ENCODE measurements around the gene C14orf180. TPM values are rescaled to one million over a fixed set of nuclear protein-coding genes. Genes with fewer than 3 reads are reported as not detected.

C14orf180 gene
- total RNA-seq, 1 experiment from 2014 or later = not detected

DNA sequence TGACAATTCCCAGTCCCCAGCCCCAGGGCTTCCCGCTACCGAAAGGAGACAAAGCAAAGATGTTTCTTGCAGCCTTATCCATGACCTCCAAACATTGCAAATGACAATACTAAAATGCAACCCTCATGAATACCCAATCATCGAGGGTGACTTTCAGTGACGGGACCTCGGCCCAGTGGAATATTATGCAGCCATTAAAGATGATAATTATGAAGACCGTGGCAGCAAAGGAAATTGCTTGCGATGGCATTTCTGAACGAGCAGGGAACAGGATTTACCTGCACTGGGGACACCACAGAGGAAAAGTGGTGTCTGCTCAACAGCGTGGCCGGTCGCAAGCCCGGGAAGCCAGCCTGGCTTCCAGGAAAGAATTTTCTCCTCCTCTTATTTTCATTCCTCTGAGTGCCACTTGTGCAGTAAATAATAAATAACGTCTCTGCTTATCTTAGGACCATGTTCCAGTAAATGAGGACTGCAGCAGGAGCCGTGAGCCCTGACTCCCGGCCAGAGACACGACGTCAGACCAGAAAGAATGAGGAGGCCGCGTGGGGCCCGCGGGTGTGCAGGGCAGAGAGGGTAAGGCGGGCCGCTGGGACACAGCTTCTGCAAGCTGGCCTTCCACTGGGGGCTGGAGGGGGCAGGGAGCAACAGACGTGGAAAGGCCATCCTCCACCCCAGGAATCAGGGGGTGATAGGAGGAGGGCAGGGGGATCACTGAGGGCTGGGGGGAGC is 6.6 kb downstream of the C14orf180 start:
- DNase-seq (ENCODE audit: low read depth, low spot score) = no peak
- in situ Hi-C loops (cut with HindIII; ENCODE audit: low pct_unique_long_range_greater_than_20kb, low sequenced_read_pairs) = no loop called here

DNA sequence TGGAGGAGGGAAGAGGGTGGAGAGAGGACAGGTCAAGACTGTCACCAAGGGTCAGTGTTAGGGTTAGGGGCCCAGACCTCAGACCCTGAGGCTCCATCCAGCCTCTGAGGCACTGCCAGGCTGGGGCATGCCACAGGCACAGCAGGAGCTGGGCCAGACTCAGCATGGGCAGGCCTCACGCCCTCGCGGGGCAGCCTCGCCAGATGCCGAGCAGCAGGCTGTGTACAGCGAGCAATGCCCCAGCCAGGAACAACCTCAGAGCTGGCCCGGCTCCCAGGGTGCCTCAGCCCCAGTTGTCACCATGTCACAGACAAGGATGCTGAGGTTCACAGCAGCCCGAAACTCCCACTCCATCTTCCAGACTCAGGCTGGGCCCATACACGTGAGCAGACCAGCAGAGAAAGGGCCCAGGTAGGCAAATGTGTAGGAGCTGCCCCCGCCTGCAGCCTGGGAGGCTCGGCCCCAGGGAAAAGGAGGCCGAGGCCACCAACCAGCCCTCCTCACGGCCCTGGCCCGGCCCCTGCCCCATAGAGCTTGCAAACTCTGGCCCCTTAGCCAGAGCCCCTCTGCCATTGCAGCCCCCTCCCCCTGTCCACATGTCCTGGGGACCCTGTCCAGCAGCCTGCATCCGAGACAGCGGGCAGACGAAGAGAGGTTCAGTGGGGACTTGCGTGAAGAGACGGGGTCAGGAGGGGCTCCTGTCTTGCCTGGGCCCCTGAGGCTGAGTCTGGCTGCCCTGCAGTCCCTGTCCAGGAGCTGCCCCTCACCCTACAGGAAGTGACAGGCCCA is 7.5 kb downstream of the C14orf180 start:
- DNase-seq (ENCODE audit: low read depth, low spot score) = no peak
- in situ Hi-C loops (cut with HindIII; ENCODE audit: low pct_unique_long_range_greater_than_20kb, low sequenced_read_pairs) = no loop called here

DNA sequence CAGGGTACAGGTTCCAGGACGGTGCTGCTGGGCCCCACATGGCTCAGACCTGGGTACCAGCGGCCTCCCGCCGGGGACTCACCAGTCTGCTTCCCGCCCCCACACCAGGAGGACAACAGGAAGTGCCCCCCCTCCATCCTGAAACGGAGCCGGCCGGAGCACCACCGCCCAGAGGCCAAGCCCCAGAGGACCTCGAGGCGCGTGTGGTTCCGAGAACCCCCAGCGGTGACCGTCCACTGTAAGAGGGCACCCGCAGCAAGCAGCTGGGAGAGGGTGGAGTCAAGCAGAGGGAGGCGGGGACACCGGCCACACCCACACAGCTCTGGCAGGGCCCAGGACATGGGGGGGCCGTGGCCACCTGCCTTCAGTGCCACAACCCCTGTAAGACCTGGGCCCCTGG is 8.1 kb downstream of the C14orf180 start:
- in situ Hi-C loops (cut with HindIII; ENCODE audit: low pct_unique_long_range_greater_than_20kb, low sequenced_read_pairs) = no loop called here
- DNase-seq (ENCODE audit: low read depth, low spot score) = no peak

DNA sequence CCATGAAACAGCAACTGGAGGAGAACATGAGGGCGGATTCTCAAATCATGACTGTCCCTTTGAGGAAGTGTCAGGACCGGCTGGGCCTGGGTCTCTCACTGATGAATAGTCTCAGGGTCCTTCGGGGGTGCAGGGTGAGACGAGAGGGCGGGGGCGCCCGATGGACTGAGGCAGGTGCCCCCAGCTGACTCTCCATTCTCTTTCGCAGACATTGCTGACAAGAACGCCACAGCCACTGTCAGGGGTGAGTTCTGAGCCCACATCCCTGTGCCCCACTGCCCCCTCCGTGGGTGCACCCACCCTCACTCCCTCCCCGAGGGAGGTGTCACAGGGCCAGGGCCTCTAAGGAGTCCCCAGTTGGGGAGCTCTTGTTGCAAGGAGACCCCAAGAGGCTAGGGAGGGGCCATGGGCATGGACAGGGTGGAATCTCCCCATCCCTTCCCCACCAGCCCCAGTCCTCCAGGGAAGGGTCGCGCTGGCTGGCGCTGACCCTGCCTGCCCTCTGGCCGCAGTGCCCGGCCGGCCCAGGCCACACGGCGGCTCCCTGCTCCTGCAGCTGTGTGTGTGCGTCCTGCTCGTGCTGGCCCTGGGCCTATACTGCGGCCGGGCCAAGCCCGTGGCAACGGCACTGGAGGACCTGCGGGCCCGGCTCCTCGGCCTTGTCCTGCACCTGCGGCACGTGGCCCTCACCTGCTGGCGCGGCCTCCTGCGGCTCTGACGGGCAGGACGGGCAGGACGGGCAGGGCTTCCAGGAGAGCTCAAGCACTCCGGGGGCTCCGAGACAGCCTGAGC is 8.7 kb downstream of the C14orf180 start:
- in situ Hi-C loops (cut with HindIII; ENCODE audit: low pct_unique_long_range_greater_than_20kb, low sequenced_read_pairs) = no loop called here
- DNase-seq (ENCODE audit: low read depth, low spot score) = no peak

DNA sequence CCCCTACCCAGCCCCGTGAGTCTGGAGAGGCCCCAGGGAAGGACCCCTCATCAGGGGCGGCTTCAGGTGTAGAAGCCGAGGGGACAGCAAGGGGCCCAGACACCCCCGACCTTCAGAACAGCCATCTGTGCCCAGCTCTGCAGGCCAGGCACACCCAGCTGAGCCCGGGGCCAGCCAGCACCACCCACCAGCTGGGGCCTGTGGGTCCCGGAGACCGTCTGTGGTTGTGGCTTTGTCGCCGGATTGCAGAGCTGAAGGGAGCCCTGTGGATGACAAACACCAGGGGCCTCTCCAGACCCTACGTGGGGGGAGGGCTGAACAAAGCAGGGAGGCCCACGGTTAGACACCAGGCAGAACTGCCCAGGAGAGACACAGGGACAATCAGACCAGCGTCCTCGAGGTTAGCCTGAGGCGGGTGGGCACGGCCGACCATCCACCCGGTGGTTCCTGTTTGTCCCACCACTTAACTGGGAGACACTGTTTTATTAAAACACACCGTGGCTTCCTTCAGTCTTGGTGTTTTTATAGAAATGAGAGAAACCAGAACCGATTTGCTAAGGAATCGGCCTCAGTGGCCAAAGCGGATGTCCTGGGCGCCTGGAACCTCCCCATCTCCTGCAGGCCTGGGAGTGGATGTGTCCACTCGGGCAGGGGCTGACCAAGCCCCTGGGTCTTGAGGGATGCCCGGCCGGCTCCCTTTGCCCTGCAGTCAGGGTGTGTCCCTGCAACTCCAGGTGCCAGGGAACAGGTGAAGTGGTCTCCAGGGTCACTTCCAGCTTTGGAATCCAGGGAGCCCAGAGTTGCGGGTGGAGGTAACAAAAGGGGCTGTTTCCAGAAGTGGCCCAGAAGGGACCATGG is 10.0 kb downstream of the C14orf180 start:
- in situ Hi-C loops (cut with HindIII; ENCODE audit: low pct_unique_long_range_greater_than_20kb, low sequenced_read_pairs) = no loop called here
- no peak for DNase-seq (ENCODE audit: low read depth, low spot score)

DNA sequence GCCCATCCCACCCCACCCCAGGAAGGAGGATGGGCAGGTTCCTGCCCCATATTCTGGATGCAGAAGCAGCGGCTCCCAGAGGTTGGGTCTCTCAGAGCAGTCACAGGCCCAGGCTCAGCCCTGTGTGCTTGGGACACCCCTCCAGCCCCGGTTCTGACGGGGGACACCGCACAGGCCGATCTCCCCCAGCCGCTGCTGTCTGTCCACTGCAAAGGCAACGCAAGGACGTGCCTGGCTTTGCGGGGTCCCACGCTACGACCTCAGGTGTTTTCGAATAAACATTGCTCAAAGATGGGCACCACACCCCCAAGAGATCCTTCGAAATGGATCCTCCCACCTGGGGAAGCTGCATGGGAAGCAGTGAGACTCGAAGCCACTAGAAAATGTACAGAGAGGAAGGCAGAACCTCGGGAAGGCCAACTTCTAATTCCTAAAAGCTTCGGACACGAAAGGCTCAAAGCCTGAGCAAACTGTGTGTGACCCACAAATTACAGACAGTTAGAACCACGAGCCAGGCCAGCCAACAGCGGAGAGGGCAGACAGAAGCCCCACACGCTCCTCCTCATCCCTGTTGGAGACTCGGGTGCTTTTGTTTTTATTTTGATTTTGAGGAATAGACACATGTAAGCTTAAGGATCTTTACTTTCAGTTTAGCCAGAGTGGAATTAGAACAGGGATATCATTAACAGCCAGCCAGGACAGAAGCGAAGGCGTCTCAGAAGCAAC is 10.8 kb downstream of the C14orf180 start:
- DNase-seq (ENCODE audit: low read depth, low spot score) = no peak
- in situ Hi-C loops (cut with HindIII; ENCODE audit: low pct_unique_long_range_greater_than_20kb, low sequenced_read_pairs) = no loop called here

DNA sequence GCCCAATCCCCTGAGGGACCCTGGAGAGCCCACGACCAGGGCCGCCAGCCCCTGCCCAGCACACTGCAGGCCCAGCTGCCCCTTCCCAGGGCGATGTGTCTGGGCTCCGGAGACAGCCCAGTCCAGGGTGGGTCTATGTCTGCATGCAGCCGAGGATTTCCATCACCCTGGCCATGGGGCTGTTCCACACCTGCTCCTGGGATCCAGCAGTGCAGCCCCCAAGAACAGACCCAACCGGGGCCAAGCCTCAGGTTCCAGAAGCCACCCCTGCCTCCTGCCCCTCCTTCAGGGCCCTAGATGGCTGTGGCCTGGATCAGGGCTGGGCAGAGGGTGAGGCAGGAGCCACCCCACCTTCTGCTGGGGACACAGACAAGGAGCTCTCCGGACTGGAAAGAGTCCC is 11.5 kb downstream of the C14orf180 start:
- DNase-seq (ENCODE audit: low read depth, low spot score) = no peak
- in situ Hi-C loops (cut with HindIII; ENCODE audit: low pct_unique_long_range_greater_than_20kb, low sequenced_read_pairs) = no loop called here

DNA sequence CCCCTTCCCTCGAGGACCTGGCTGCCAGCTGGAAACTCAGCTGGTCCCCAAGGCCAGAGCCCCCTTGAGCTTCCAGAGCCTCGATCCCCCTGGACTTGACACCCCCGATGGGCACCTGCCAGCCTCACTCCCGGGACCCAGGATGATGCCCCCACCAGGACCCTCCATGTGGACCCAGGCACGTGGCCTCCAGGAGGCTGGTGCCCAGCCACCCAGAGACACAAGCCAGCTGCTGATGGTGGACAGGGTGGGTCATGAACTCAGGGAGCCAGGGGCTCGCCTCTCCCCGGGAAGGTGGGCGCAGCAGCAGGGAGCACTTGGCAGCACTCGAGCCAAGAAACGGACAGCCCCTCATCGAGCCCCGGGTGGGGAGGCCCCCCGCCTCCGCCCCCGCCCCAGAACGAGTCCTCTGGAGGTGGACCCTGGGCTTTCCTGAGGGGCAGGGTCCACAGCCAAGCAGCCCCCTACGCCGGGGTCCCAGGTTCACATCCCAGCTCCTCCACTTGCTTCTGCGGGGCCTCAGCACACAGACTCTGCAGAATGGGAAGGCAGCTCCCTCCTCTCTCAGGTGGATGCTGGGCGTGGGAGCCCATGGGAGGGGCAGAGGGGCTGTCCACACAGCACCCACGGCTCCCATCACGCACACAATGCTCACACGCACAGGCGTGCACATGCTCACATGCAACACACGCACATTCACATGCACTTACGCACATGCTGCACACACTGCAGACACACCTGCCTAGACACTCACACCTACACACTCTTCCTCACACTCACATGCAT is 12.1 kb downstream of the C14orf180 start:
- no peak for DNase-seq (ENCODE audit: low read depth, low spot score)

DNA sequence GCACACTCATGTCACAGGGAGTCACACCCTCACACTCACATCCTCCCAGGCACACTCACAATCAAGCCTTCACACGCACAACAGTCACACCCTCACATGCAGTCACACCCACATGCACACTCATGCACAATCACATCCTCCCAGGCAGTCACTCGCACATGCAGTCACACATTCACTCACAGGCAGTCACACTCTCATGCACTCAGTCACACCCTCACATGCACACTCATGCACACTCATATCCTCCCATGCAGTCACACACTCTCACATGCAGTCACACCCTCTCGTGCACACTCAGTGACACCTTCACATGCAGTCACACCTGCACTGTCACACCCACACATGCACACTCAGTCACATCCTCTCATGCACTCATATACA is 12.7 kb downstream of the C14orf180 start:
- in situ Hi-C loops (cut with HindIII; ENCODE audit: low pct_unique_long_range_greater_than_20kb, low sequenced_read_pairs) = no loop called here
- DNase-seq (ENCODE audit: low read depth, low spot score) = no peak

More for the DNA sequence above, 12.1 kb downstream of the C14orf180 start:
- in situ Hi-C loops (cut with HindIII; ENCODE audit: low pct_unique_long_range_greater_than_20kb, low sequenced_read_pairs) = no loop called here

DNA sequence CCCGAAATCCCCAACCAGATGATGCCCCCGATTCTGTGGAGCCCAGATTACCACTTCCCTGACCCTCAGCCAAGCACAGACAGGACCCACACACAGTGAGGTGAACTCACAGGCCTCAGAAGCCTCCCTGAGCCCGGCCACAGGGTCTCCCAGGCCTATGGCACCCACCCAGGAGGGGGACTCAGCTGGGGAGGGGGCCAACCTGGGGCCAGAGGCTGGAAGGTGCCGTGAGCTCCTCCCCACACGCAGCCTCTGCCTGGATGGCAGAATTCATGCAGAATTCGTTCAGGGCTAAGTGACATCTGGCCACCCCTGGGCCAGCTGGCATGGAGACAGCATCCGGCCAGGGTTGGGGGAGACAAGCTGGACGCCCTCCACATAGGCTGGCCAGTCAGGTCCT is 13.2 kb downstream of the C14orf180 start:
- DNase-seq (ENCODE audit: low read depth, low spot score) = no peak
- in situ Hi-C loops (cut with HindIII; ENCODE audit: low pct_unique_long_range_greater_than_20kb, low sequenced_read_pairs) = no loop called here

DNA sequence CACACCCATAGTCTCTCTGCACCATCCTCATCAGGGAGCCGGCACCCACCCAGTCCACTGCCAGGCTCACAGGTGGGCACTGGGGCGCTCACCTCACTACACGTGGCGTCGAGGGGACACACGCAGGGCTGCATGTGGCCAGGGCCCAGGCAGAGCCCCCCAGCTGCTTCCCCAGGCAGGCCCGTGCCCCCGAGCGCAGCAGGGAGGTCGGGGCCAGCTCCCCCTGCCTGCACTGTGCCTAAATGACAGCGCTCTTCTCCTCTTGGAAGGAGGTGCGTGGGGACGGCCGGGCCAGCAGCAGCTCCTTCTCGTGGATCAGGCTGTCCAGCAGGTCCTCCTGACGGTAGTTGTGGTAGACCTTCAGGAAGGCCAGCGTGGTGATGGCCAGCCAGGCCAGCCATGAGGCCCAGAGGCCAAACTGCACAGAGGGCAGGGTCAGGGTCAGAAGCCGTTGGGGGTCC is 13.7 kb downstream of the C14orf180 start:
- in situ Hi-C loops (cut with HindIII; ENCODE audit: low pct_unique_long_range_greater_than_20kb, low sequenced_read_pairs) = no loop called here
- no peak for DNase-seq (ENCODE audit: low read depth, low spot score)

DNA sequence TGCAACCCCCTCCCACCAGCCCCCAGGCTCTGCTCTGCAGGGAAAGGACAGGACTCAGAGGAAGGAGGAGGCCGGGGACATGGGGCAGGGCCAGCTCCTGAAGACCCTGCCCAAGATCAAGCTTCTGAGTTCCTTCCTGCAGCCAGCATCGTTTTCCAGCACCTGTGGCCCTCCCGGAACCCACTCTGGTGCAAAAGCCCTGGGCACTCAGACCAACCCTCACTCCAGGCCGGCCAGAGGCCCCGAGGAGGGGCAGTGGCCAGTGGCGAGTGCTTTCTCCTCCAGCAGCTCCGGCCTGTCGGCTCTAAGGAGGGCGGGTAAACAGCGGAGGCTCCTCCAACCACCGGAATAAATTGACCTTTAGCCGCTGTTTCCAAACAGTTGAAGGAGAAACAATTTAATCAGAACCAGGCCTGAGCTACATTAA is 14.2 kb downstream of the C14orf180 start:
- no peak for DNase-seq (ENCODE audit: low read depth, low spot score)
- in situ Hi-C loops (cut with HindIII; ENCODE audit: low pct_unique_long_range_greater_than_20kb, low sequenced_read_pairs) = no loop called here

DNA sequence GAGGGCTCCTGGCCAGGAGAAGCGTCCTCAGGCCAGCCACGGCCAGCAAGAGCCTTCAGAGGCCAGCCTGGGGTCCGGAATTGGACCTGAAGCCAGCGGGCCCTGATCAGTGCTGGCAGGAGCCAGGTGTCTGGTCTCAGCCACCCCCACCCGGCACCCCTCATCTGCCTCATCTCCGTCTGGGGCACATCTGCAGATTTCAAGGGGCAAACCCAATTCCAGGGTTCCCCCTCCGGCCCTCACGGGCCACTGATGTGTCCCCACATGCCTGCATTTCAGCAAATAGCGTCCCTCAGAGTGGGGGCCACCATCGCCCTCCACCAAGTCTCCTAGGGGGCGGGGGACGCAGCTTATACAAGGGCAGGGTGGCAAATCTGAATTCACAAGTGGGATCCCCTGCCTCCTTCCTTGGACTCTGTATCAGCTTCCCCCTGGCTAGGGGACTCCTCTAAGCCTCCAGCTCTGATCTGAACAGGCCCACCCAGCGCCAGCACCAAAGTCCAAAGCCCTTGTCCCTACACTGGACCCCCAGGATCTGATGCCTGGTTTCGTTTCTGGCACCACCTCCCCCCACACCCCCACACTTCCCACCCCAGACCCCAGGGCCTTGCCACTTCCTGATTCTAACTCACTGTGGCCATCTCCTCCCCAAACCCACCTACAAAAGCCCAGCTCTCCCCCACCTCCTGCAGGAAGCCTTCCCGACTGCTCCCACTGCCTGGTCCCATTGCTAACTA is 14.9 kb downstream of the C14orf180 start:
- no peak for DNase-seq (ENCODE audit: low read depth, low spot score)
- in situ Hi-C loops (cut with HindIII; ENCODE audit: low pct_unique_long_range_greater_than_20kb, low sequenced_read_pairs) = no loop called here

DNA sequence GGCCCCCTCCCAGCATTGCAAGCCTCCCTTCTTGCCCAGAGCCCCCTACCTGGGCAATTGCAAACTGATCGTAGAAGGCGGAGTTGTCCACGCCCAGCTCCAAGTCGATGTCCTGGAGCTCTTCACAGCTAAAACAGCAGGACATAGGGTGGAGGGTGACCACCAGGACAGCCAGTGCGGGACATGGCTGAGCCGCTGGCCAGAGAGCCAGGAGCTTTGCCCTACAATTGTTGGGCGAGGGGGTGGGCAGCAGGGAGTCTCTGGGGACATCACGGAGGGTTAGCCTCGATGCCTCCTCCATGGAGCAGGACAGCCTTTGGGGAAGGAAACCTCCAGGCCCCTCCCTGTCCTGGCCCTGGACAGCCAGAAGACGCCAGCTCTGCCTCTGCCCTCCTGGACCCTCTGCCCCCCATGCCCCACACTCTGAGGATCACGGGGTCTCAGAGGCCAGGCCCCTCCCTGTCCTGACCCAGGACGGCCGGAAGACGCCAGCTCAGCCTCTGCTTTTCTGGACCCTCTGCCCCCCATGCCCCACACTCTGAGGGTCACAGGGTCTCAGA is 15.6 kb downstream of the C14orf180 start:
- no peak for DNase-seq (ENCODE audit: low read depth, low spot score)
- in situ Hi-C loops (cut with HindIII; ENCODE audit: low pct_unique_long_range_greater_than_20kb, low sequenced_read_pairs) = no loop called here

DNA sequence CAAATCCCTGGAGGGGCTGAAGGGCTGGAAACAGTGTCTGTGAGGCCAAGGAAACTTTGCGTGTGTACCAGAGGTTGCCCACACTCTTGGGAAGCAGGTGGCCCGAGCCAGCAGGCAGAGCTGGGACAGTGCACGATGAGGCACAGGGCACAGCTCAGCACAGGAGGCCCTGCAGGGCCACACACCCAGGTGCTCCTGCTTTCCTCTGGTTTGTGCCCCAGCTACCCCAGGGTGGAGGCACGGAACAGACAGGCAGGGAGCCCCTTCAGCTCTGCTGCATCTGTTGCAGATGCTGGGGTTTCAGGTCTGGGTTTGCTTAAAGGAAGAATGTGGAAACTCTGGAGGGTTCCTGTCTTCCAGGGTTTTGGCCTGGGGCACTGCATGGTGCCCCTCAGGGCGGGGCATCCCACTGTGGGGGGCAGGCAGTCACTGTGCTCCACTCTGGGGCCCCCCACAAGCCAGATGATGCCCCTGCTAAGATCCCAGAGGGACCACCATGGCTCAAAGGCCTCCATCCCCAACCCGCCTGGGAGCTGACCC is 16.4 kb downstream of the C14orf180 start:
- in situ Hi-C loops (cut with HindIII; ENCODE audit: low pct_unique_long_range_greater_than_20kb, low sequenced_read_pairs) = no loop called here
- DNase-seq (ENCODE audit: low read depth, low spot score) = no peak

Measured in SK-MEL-5 (cell line).